DND-41 (cell line): ENCODE data around the gene TRRAP.

ENCODE experiments used
- ATAC-seq: fragments of 200-7000 bp; cut with Tn5 transposase; 3 replicates; pipeline ENCODE4 v1.9.1; 2021; ENCODE audit warnings: low read depth; ENCODE audit not compliant: insufficient read depth
- DNase-seq: peaks from one replicate; pipeline ENCODE4 v3.0.0-alpha.2; 2020
- H2AFZ ChIP-seq: 2 replicates; pipeline ENCODE4 v1.6.0; 2012; ENCODE audit warnings: low read depth, low read length
- H3K27ac ChIP-seq: 2 replicates; pipeline ENCODE4 v1.5.1; 2012; ENCODE audit warnings: low read length, inconsistent platforms
- H3K27me3 ChIP-seq: fragments of 200-600 bp; sonication (generic); 2 replicates; pipeline ENCODE4 v1.6.0; 2012; ENCODE audit warnings: low read length, mild to moderate bottlenecking, inconsistent platforms; ENCODE audit not compliant: insufficient read depth, poor library complexity
- H3K36me3 ChIP-seq: 2 replicates; pipeline ENCODE4 v1.5.1; 2012; ENCODE audit warnings: low read length, inconsistent platforms; ENCODE audit not compliant: insufficient read depth
- H3K4me1 ChIP-seq: 2 replicates; pipeline ENCODE4 v1.5.1; 2012; ENCODE audit warnings: mild to moderate bottlenecking, low read length; ENCODE audit not compliant: insufficient read depth
- H3K4me2 ChIP-seq: 2 replicates; pipeline ENCODE4 v1.6.0; 2012; ENCODE audit warnings: mild to moderate bottlenecking, moderate library complexity, low read length, inconsistent platforms; ENCODE audit not compliant: insufficient read depth
- H3K4me3 ChIP-seq, 2 experiments: fragments of 200-600 bp in 1 of 2; shearing (Covaris generic) in 1 of 2; 2 replicates each; pipeline ENCODE4 v1.5.1; 2012 to 2016; ENCODE audit warnings: inconsistent platforms in 2 of 2, low read length in 2 of 2, mild to moderate bottlenecking in 2 of 2, low read depth in 1 of 2, moderate library complexity in 1 of 2
- H3K79me2 ChIP-seq: 2 replicates; pipeline ENCODE4 v1.6.0; 2012; ENCODE audit warnings: low read length, inconsistent platforms; ENCODE audit not compliant: insufficient read depth
- H3K9ac ChIP-seq: 2 replicates; pipeline ENCODE4 v1.6.0; 2012; ENCODE audit warnings: low read depth, mild to moderate bottlenecking, inconsistent platforms, low read length, moderate library complexity
- H3K9me3 ChIP-seq: 2 replicates; pipeline ENCODE4 v1.5.1; 2012; ENCODE audit warnings: low read length, moderate library complexity, mild to moderate bottlenecking, inconsistent platforms; ENCODE audit not compliant: insufficient read depth, severe bottlenecking
- H4K20me1 ChIP-seq: 2 replicates; pipeline ENCODE4 v1.6.0; 2012; ENCODE audit warnings: low read length; ENCODE audit not compliant: insufficient read depth
- CTCF ChIP-seq: IDR thresholded peaks from 2 replicates; pipeline ENCODE4 v1.5.1; 2012; ENCODE audit warnings: borderline replicate concordance, low read length, moderate library complexity, mild to moderate bottlenecking; ENCODE audit not compliant: poor library complexity, severe bottlenecking; ENCODE audit errors: extremely low read depth
- EZH2 ChIP-seq: IDR thresholded peaks from 3 replicates; pipeline ENCODE4 v1.6.1; 2012; ENCODE audit warnings: borderline replicate concordance, low read depth, mild to moderate bottlenecking, moderate library complexity, low read length, inconsistent platforms; ENCODE audit not compliant: severe bottlenecking

Gene TRRAP

GRCh38 chr7:99003419-99003818 is 125.1 kb downstream of the TRRAP start:
- Histone ChIP-seq H4K20me1 (peaks cover 8% of the 10 kb centered on the region; the same call in 1 of the 2 replicates), H3K9me3 (no peaks in the 10 kb centered on the region), H2AFZ (no peak overlapping the region), H3K4me2 (no peak overlapping the region), H3K9ac (no peak overlapping the region), H3K4me3 (no peak overlapping the region), H3K4me1 (no peaks in the 10 kb centered on the region), H3K27me3 (no peaks in the 10 kb centered on the region), H3K36me3 (peaks cover 91% of the 10 kb centered on the region), H3K27ac (no peak overlapping the region), H3K79me2 (no peaks in the 10 kb centered on the region)
- ATAC-seq: no peak
- DNase-seq: no peak
- no peak for TF ChIP-seq CTCF
- no peak for TF ChIP-seq EZH2

- peaks cover 8% of the 10 kb centered on the region; the same call in 1 of the 2 replicates for H4K20me1 ChIP-seq
- H3K9me3 ChIP-seq: no peaks in the 10 kb centered on the region
- TF ChIP-seq CTCF: no peak
- no peak for TF ChIP-seq EZH2
- H3K9ac ChIP-seq: no peak overlapping the region
- ATAC-seq (no peak), DNase-seq (no peak)
- peaks cover 91% of the 10 kb centered on the region for H3K36me3 ChIP-seq
- no peak overlapping the region for H2AFZ ChIP-seq
- H3K27me3 ChIP-seq: no peaks in the 10 kb centered on the region
- H3K79me2 ChIP-seq: no peaks in the 10 kb centered on the region
- H3K4me3 ChIP-seq: no peak overlapping the region
- H3K4me2 ChIP-seq: no peak overlapping the region
- no peak overlapping the region for H3K27ac ChIP-seq
- H3K4me1 ChIP-seq: no peaks in the 10 kb centered on the region
Measured at GRCh38 chr7:99004216-99004615, 125.9 kb downstream of the TRRAP start.

GRCh38 chr7:99004781-99005500 is 126.6 kb downstream of the TRRAP start:
- H3K4me1 ChIP-seq: no peaks in the 10 kb centered on the region

More at GRCh38 chr7:99004781-99005500, 126.6 kb downstream of the TRRAP start:
- no peak overlapping the region for H2AFZ ChIP-seq
- no peak for ATAC-seq
- no peak overlapping the region for H3K27ac ChIP-seq
- no peak overlapping the region for H3K9ac ChIP-seq
- no peaks in the 10 kb centered on the region for H3K27me3 ChIP-seq
- no peak overlapping the region for H3K4me2 ChIP-seq
- no peak overlapping the region for H3K4me3 ChIP-seq
- no peak for DNase-seq
- TF ChIP-seq EZH2: no peak
- TF ChIP-seq CTCF: no peak
- no peaks in the 10 kb centered on the region for H3K79me2 ChIP-seq
- peaks cover 91% of the 10 kb centered on the region for H3K36me3 ChIP-seq
- no peaks in the 10 kb centered on the region for H3K9me3 ChIP-seq
- peaks cover 8% of the 10 kb centered on the region; the same call in 1 of the 2 replicates for H4K20me1 ChIP-seq
